ENCODE data around the gene YWHAQ. TPM values are rescaled to one million over a fixed set of nuclear protein-coding genes. Genes with fewer than 3 reads are reported as not detected.

YWHAQ gene
- total and polyA plus RNA-seq, 2 of the 4 experiments (the other 2 are of a cell fraction) = 196 to 255 TPM

DNA sequence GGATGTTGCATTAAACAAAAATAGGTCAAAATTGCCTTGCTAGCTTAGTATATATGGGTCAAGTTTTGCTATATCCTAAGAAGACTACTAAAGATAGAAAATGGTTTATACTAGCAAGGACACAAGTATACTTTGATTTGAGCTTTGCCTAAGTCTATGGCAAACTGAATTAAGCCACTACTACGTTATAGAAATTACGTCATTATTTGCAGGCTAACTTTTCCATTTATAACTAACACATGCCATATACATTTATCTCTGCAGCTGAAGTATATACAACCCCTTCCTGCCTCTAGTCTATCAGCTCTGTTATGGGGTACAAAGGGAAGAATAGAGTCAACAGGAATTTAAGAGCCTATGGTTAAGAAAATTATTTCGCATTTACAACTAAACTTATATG lies 16.2 kb downstream of the YWHAQ start:
- Histone ChIP-seq H3K9ac (ENCODE audit: low read depth, low read length) (no peak overlapping the region), H4K8ac (ENCODE audit: low read depth in 2 of 2, low read length in 2 of 2) (no peak overlapping the region), H2AK5ac (ENCODE audit: low read depth, low read length) (no peak overlapping the region), H2BK15ac (ENCODE audit: low read depth, low read length) (no peak overlapping the region), H3K27me3 (ENCODE audit: control insufficient read depth, insufficient read depth, low read length) (no peaks in the 10 kb centered on the region), H3K9me1 (ENCODE audit: insufficient read depth, low read length) (peaks cover 23% of the 10 kb centered on the region), H3K4me3 (ENCODE audit: insufficient read depth, low read depth, low read length) (no peak overlapping the region), H3K9me3 (ENCODE audit: control insufficient read depth, insufficient read depth, low read length) (no peaks in the 10 kb centered on the region), H4K91ac (ENCODE audit: insufficient read depth, low read depth, low read length) (no peak overlapping the region), H2AFZ (replicated peaks; ENCODE audit: low read length, poor library complexity) (no peak overlapping the region), H3K79me1 (ENCODE audit: low read depth in 1 of 2, low read length in 2 of 2) (peaks cover 10 to 70% of the 10 kb centered on the region in 2 experiments; a peak in 3 of 4 replicates), H3K36me3 (ENCODE audit: control insufficient read depth, insufficient read depth, low read length) (peaks cover 7% of the 10 kb centered on the region), H4K20me1 (ENCODE audit: insufficient read depth, low read length) (peaks cover 95% of the 10 kb centered on the region), H2AK9ac (replicated peaks; ENCODE audit: low read depth, low read length, poor library complexity) (no peak overlapping the region), H2BK5ac (ENCODE audit: low read depth, low read length, poor library complexity, severe bottlenecking) (no peak overlapping the region), H2BK120ac (ENCODE audit: low read depth, low read length) (no peak overlapping the region), H3K4me2 (ENCODE audit: low read depth, low read length) (no peak overlapping the region; the same call in 1 of the 2 replicates), H2BK20ac (ENCODE audit: low read depth, low read length) (no peak overlapping the region), H4K5ac (ENCODE audit: low read depth, low read length) (no peak overlapping the region), H3K4me1 (ENCODE audit: control insufficient read depth, insufficient read depth, low read length) (peaks cover 22% of the 10 kb centered on the region), H3K23ac (ENCODE audit: low read depth, low read length) (no peak overlapping the region), H3K27ac (ENCODE audit: insufficient read depth, low read length) (no peak overlapping the region), H3K18ac (ENCODE audit: low read depth, low read length) (no peak overlapping the region), H3K4ac (ENCODE audit: low read depth, low read length) (no peak overlapping the region), H3K14ac (replicated peaks; ENCODE audit: low read depth, low read length) (no peak overlapping the region), H3K56ac (ENCODE audit: extremely low read depth, insufficient read depth, low read length) (no peak overlapping the region)
- CTCF ChIA-PET = no interaction called here
- intact Hi-C loops (cut with micrococcal nuclease) (no loop called here), in situ Hi-C loops (cut with MboI; ENCODE audit: low sequenced_read_pairs) (no loop called here), dilution Hi-C loops (cut with HindIII; ENCODE audit: low sequenced_read_pairs, unreplicated experiment) (no loop called here)
- no peak for ATAC-seq (ENCODE audit: low read depth)
- no peak for TF ChIP-seq POLR2A (IDR thresholded peaks at IDR 0.05; ENCODE audit: low read depth, low read length)
- no peak for TF ChIP-seq RCOR1 (IDR thresholded peaks at IDR 0.05; ENCODE audit: insufficient replicate concordance, low read length)
- TF ChIP-seq, protein P1, sequence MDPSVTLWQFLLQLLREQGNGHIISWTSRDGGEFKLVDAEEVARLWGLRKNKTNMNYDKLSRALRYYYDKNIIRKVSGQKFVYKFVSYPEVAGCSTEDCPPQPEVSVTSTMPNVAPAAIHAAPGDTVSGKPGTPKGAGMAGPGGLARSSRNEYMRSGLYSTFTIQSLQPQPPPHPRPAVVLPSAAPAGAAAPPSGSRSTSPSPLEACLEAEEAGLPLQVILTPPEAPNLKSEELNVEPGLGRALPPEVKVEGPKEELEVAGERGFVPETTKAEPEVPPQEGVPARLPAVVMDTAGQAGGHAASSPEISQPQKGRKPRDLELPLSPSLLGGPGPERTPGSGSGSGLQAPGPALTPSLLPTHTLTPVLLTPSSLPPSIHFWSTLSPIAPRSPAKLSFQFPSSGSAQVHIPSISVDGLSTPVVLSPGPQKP (IDR thresholded peaks at IDR 0.05; ENCODE audit: borderline replicate concordance, low read depth, low read length) = no peak
- no peak for TF ChIP-seq CHD1 (IDR thresholded peaks at IDR 0.05; ENCODE audit: low read depth, low read length)
- TF ChIP-seq MAFK (IDR thresholded peaks at IDR 0.05; ENCODE audit: low read depth, low read length) = no peak
- TF ChIP-seq NFE2L2 (IDR thresholded peaks at IDR 0.05; ENCODE audit: low read depth, low read length) = no peak
- TF ChIP-seq, protein P2, sequence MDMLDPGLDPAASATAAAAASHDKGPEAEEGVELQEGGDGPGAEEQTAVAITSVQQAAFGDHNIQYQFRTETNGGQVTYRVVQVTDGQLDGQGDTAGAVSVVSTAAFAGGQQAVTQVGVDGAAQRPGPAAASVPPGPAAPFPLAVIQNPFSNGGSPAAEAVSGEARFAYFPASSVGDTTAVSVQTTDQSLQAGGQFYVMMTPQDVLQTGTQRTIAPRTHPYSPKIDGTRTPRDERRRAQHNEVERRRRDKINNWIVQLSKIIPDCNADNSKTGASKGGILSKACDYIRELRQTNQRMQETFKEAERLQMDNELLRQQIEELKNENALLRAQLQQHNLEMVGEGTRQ (IDR thresholded peaks at IDR 0.05; ENCODE audit: low read depth, low read length) = no peak
- no peak for TF ChIP-seq SMC3 (IDR thresholded peaks at IDR 0.05; ENCODE audit: low read depth, low read length)
- BruUV-seq (replicated peaks) = no TSS peak
- peak; percentile 33 for DNase-seq
- WGBS, 2 experiments (ENCODE audit: extremely low coverage in 2 of 2, insufficient read length in 1 of 2) = no CpG with 5 or more reads among the region's 3 CpGs
- POLR2A ChIA-PET (ENCODE audit: unreplicated experiment) = interaction anchor here (0.6 kb wide), 1 partner anchor 16 kb away, joined by 4 read pairs; the partner anchor contains the start of gene YWHAQ
